CD4-positive, alpha-beta T cell (primary cell): Measurements from ENCODE around the gene WDR91. TPM values are rescaled to one million over a fixed set of nuclear protein-coding genes. Genes with fewer than 3 reads are reported as not detected.
"Not testable (repeated sequence)": the region's sequence is repeated elsewhere in the genome, so short reads cannot be mapped to it uniquely, and the experiment has no call there.

Source experiments
- ATAC-seq: fragments of 200-7000 bp; cut with Tn5 transposase; one replicate; pipeline ENCODE4 v1.10.0; 2022; ENCODE audit warnings: mild to moderate bottlenecking; ENCODE audit not compliant: poor library complexity
- CTCF ChIA-PET: fragments of 350-600 bp; sonication (Branson Sonifier 250); formaldehyde crosslinking; loops from one replicate; lab custom pipeline; 2021; ENCODE audit warnings: antibody characterized with exemption, inconsistent platforms; lab: Charles Lee
- POLR2A ChIA-PET: fragments of 350-600 bp; sonication (Branson Sonifier 250); formaldehyde crosslinking; loops from one replicate; lab custom pipeline; 2021; ENCODE audit warnings: antibody characterized with exemption, inconsistent platforms; lab: Charles Lee
- DNase-seq, 14 experiments: peaks; one replicate each; pipeline ENCODE4 v3.0.0-alpha.2; 2013 to 2020; ENCODE audit warnings: mixed read lengths in 2 of 14
- H3K27ac ChIP-seq, 2 donors: one replicate each; pipeline versions ENCODE4 v1.5.1 to v1.7.0; 2013; ENCODE audit warnings: low read length in 2 of 2, low read depth in 1 of 2, mild to moderate bottlenecking in 1 of 2
- H3K27me3 ChIP-seq, 2 experiments: 1 replicate in 1 of 2; 2 replicates in 1 of 2; pipeline versions ENCODE4 v1.6.1 to v1.7.0; 2013; ENCODE audit warnings: low read length in 2 of 2, control low read depth in 1 of 2, mild to moderate bottlenecking in 1 of 2, moderate library complexity in 1 of 2; ENCODE audit not compliant: insufficient read depth in 2 of 2, control insufficient read depth in 1 of 2
- H3K36me3 ChIP-seq: one replicate; pipeline ENCODE4 v1.6.1; 2013; ENCODE audit warnings: low read length, control low read depth; ENCODE audit not compliant: insufficient read depth
- H3K4me1 ChIP-seq: one replicate; pipeline ENCODE4 v1.6.1; 2013; ENCODE audit warnings: low read length, control low read depth; ENCODE audit not compliant: insufficient read depth
- H3K4me3 ChIP-seq: one replicate; pipeline ENCODE4 v1.5.1; 2013; ENCODE audit warnings: mild to moderate bottlenecking, low read length, moderate library complexity
- H3K9me3 ChIP-seq, 2 experiments: 1 replicate in 1 of 2; 2 replicates in 1 of 2; pipeline versions ENCODE4 v1.6.1 to v1.7.0; 2013; ENCODE audit warnings: low read length in 2 of 2, mild to moderate bottlenecking in 2 of 2, control low read depth in 1 of 2, moderate library complexity in 1 of 2; ENCODE audit not compliant: control insufficient read depth in 1 of 2, insufficient read depth in 1 of 2
- H3K27ac Mint-ChIP-seq: one replicate; pipeline ENCODE4 v1.8.0; 2020; ENCODE audit warnings: mixed read lengths
- H3K27me3 Mint-ChIP-seq: one replicate; pipeline ENCODE4 v1.8.0; 2021; ENCODE audit warnings: mixed read lengths
- H3K36me3 Mint-ChIP-seq: one replicate; pipeline ENCODE4 v1.8.0; 2021; ENCODE audit warnings: low read depth, mixed read lengths
- H3K4me1 Mint-ChIP-seq: one replicate; pipeline ENCODE4 v1.8.0; 2021; ENCODE audit warnings: low read depth, mixed read lengths
- H3K4me3 Mint-ChIP-seq: one replicate; pipeline ENCODE4 v1.8.0; 2020; ENCODE audit warnings: mild to moderate bottlenecking, mixed read lengths
- H3K9me3 Mint-ChIP-seq: one replicate; pipeline ENCODE4 v1.8.0; 2020; ENCODE audit warnings: mixed read lengths
- intact Hi-C, 2 experiments: fragments of 100-400 bp; cut with DNase I in 1 of 2; cut with micrococcal nuclease in 1 of 2; formaldehyde crosslinking; loops; one replicate each; pipeline versions ENCODE4 v1.15.1 to v1.9.0; 2023 to 2025; cut with DNase I, micrococcal nuclease
- total RNA-seq, 174 experiments: library from RNA in 2 of 174; stranded (reverse) in 2 of 174; gene quantifications; one replicate each; pipeline ENCODE4 v1.2.3 and lab custom pipeline; 2021 to 2026
- TF ChIP-seq, protein P1 (sequence below): fragments of 200-600 bp; IDR thresholded peaks from one replicate; pipeline ENCODE4 v1.8.0; 2022; ENCODE audit warnings: antibody characterized with exemption, mild to moderate bottlenecking

Gene WDR91
- total RNA-seq, 2 experiments from 2014 or later: 39.9 to 41.7 TPM

- no peaks in the 10 kb centered on the region for H3K27me3 Mint-ChIP-seq
- POLR2A ChIA-PET: no interaction called here
- Histone ChIP-seq H3K27me3 (no peaks in the 10 kb centered on the region), H3K36me3 (no peaks in the 10 kb centered on the region), H3K4me3 (no peak overlapping the region), H3K4me1 (no peaks in the 10 kb centered on the region), H3K27ac (no peak overlapping the region), H3K9me3 (peaks cover 0 to 11% of the 10 kb centered on the region in 2 experiments)
- H3K36me3 Mint-ChIP-seq: no peaks in the 10 kb centered on the region
- ATAC-seq: no peak
- TF ChIP-seq, protein P1, sequence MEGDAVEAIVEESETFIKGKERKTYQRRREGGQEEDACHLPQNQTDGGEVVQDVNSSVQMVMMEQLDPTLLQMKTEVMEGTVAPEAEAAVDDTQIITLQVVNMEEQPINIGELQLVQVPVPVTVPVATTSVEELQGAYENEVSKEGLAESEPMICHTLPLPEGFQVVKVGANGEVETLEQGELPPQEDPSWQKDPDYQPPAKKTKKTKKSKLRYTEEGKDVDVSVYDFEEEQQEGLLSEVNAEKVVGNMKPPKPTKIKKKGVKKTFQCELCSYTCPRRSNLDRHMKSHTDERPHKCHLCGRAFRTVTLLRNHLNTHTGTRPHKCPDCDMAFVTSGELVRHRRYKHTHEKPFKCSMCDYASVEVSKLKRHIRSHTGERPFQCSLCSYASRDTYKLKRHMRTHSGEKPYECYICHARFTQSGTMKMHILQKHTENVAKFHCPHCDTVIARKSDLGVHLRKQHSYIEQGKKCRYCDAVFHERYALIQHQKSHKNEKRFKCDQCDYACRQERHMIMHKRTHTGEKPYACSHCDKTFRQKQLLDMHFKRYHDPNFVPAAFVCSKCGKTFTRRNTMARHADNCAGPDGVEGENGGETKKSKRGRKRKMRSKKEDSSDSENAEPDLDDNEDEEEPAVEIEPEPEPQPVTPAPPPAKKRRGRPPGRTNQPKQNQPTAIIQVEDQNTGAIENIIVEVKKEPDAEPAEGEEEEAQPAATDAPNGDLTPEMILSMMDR: no peak
- H3K9me3 Mint-ChIP-seq: no peaks in the 10 kb centered on the region
- H3K4me3 Mint-ChIP-seq: no peak overlapping the region
- H3K4me1 Mint-ChIP-seq: no peaks in the 10 kb centered on the region
- DNase-seq: no peak
- intact Hi-C loops: no loop called here
- H3K27ac Mint-ChIP-seq: no peak overlapping the region
- CTCF ChIA-PET: no interaction called here
Measured at GRCh38 chr7:135236727-135237126, 25.4 kb upstream of the WDR91 start.

- Histone ChIP-seq H3K27me3 (no peaks in the 10 kb centered on the region), H3K4me1 (no peaks in the 10 kb centered on the region), H3K9me3 (peaks cover 0 to 11% of the 10 kb centered on the region in 2 experiments), H3K4me3 (no peak overlapping the region), H3K27ac (no peak overlapping the region), H3K36me3 (no peaks in the 10 kb centered on the region)
- TF ChIP-seq, protein P1: no peak
- Mint-ChIP-seq H3K4me3 (no peak overlapping the region), H3K27me3 (no peaks in the 10 kb centered on the region), H3K27ac (no peak overlapping the region), H3K4me1 (no peaks in the 10 kb centered on the region), H3K9me3 (no peaks in the 10 kb centered on the region), H3K36me3 (no peaks in the 10 kb centered on the region)
- no peak for DNase-seq
- intact Hi-C loops: no loop called here
- ChIA-PET POLR2A (no interaction called here), CTCF (interaction anchor here (0.5 kb wide), 1 partner anchor 153 kb away, joined by 3 read pairs; no protein-coding TSS in a partner anchor)
- ATAC-seq: no peak
Measured at GRCh38 chr7:135235841-135236240, 24.5 kb upstream of the WDR91 start.

DNA sequence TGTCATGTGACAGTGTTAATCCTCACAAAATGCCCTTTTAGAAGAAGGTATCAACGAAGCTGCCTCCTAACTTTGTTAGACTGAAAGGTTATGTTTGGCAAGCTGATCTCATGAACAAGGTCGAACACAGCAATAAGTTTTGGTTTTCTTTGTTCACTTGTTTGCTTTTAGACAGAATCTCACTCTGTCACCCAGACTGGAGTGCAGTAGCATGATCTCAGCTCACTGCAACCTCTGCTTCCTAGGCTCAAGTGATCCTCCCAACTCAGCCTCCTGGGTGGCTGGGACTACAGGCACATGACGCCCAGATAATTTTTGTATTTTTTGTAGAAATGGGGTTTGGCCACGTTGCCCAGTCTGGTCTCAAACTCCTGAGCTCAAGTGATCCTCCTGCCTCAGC, 23.4 kb upstream of the WDR91 start:
- DNase-seq (no peak), ATAC-seq (no peak)
- H3K9me3 Mint-ChIP-seq: no peaks in the 10 kb centered on the region
- no peaks in the 10 kb centered on the region for H3K36me3 Mint-ChIP-seq
- H3K36me3 ChIP-seq: no peaks in the 10 kb centered on the region
- ChIA-PET POLR2A (no interaction called here), CTCF (no interaction called here)
- no peak overlapping the region for H3K4me3 Mint-ChIP-seq
- no peaks in the 10 kb centered on the region for H3K27me3 ChIP-seq
- TF ChIP-seq, protein P1: no peak
- no peaks in the 10 kb centered on the region for H3K4me1 Mint-ChIP-seq
- no peak overlapping the region for H3K4me3 ChIP-seq
- peaks cover 0 to 11% of the 10 kb centered on the region in 2 experiments for H3K9me3 ChIP-seq
- H3K27ac Mint-ChIP-seq: no peak overlapping the region
- H3K27me3 Mint-ChIP-seq: no peaks in the 10 kb centered on the region
- no peak overlapping the region for H3K27ac ChIP-seq
- no peaks in the 10 kb centered on the region for H3K4me1 ChIP-seq
- intact Hi-C loops: no loop called here

GRCh38 chr7:135234095-135234494, 22.8 kb upstream of the WDR91 start:
- intact Hi-C loops, H3K4me3 Mint-ChIP-seq, ATAC-seq, H3K36me3 ChIP-seq, H3K9me3 Mint-ChIP-seq, H3K4me1 ChIP-seq, H3K27me3 ChIP-seq, H3K4me3 ChIP-seq, DNase-seq, H3K4me1 Mint-ChIP-seq, CTCF ChIA-PET, POLR2A ChIA-PET, H3K36me3 Mint-ChIP-seq, H3K27ac ChIP-seq, H3K27me3 Mint-ChIP-seq, H3K27ac Mint-ChIP-seq: not testable (repeated sequence)
- H3K9me3 ChIP-seq: peaks cover 0 to 11% of the 10 kb centered on the region in 2 experiments
